ENCODE results near the gene AK1. TPM values are rescaled to one million over a fixed set of nuclear protein-coding genes. Genes with fewer than 3 reads are reported as not detected.

AK1 gene
- total RNA-seq, 2 donors from 2014 or later, result 19.0 to 22.8 TPM

DNA sequence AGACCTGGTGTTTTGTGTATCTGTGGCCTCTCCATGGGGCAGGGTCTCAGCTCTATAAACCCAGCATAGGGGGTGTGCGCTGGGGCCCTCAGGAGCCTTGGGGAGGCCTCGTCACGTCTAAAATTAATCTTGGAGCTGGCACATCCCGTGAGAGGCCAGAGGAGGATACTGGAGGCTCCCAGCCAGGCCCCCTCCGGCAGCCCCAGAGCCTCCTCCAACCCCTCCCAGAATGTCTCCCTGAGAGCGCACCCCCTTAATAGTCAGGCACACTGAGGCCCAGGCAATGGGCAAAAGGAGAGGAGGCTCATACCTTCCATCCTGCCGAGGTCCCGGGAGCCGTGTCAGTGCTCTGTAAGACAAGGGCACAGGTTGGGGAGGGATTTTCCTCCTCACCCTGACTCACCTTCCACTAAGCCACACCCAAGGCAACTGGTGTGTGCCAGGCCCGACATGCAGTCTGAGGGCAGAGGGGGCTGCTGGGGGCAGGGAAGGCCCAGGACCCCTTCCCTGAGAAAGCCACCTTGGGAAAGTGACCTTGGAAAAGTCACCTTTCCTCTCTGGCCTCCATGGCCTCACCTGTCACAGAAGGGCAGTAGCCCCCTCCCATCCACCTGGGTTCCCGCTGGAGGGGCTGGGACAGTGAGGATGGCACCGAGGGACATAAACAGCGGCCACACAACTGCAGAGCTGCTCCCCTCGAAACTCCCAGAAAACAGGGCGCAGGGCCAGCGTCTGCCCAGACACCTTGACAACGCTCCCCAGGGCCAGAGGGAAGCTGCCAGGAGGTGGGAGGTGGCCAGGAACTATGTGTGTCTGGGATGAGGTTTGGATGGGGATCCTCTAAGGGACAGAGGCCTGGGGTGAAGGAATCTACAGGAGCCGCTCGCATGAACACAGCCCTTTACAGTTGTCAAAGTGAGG, 2.9 kb downstream of the AK1 start:
- Mint-ChIP-seq H3K9me3 (no peaks in the 10 kb centered on the region), H3K4me1 (peaks cover 11% of the 10 kb centered on the region), H3K27me3 (ENCODE audit: insufficient read depth) (no peaks in the 10 kb centered on the region), H3K36me3 (ENCODE audit: low read depth) (no peaks in the 10 kb centered on the region), H3K4me3 (no peak overlapping the region), H3K27ac (no peak overlapping the region)
- H3K36me3 ChIP-seq (ENCODE audit: control insufficient read depth, insufficient read depth, low read length), result no peaks in the 10 kb centered on the region
- TF ChIP-seq, protein P1, sequence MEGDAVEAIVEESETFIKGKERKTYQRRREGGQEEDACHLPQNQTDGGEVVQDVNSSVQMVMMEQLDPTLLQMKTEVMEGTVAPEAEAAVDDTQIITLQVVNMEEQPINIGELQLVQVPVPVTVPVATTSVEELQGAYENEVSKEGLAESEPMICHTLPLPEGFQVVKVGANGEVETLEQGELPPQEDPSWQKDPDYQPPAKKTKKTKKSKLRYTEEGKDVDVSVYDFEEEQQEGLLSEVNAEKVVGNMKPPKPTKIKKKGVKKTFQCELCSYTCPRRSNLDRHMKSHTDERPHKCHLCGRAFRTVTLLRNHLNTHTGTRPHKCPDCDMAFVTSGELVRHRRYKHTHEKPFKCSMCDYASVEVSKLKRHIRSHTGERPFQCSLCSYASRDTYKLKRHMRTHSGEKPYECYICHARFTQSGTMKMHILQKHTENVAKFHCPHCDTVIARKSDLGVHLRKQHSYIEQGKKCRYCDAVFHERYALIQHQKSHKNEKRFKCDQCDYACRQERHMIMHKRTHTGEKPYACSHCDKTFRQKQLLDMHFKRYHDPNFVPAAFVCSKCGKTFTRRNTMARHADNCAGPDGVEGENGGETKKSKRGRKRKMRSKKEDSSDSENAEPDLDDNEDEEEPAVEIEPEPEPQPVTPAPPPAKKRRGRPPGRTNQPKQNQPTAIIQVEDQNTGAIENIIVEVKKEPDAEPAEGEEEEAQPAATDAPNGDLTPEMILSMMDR (conservative IDR thresholded peaks at IDR 0.05), result no peak
- no peak overlapping the region for H3K27ac ChIP-seq (ENCODE audit: low read depth, low read length)
- 93 to 100% methylated on average over 2 to 19 of the region's 19 CpGs for WGBS, 2 experiments (ENCODE audit: insufficient coverage in 1 of 2, insufficient read length in 1 of 2)
- no peak overlapping the region for H3K9ac ChIP-seq (ENCODE audit: extremely low read depth, low read length, poor library complexity, severe bottlenecking)
- H3K4me3 ChIP-seq (ENCODE audit: low read length), result no peak overlapping the region
- no peaks in the 10 kb centered on the region for H3K9me3 ChIP-seq (ENCODE audit: control insufficient read depth, low read length)
- no peaks in the 10 kb centered on the region for H3K27me3 ChIP-seq (ENCODE audit: control insufficient read depth, insufficient read depth, low read length, poor library complexity, severe bottlenecking)
- DNase-seq, result no peak
- peaks cover 8% of the 10 kb centered on the region for H3K4me1 ChIP-seq (ENCODE audit: control insufficient read depth, insufficient read depth, low read length)

DNA sequence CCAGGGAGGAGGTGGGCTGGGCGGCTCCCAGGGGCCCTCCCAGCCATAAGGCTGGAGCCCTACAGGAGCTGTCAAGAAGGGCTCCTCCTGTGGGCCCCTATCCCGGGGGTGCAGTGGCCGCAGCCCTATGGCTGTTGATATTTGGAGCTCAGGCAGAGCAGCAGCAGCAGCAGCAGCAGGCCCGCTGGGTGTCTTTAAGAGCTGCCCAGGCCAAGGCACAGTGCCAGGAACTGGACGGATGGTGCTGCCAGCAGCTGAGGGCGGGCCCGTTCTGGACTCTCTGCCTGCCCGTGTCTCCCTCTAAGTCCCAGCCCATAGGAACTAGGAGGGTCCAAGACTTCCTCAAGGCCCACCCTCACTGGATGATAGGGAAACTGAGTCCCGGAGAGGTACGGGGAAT, 3.6 kb downstream of the AK1 start:
- Mint-ChIP-seq H3K9me3 (no peaks in the 10 kb centered on the region), H3K27ac (no peak overlapping the region), H3K36me3 (ENCODE audit: low read depth) (no peaks in the 10 kb centered on the region), H3K4me3 (no peak overlapping the region), H3K27me3 (ENCODE audit: insufficient read depth) (no peaks in the 10 kb centered on the region), H3K4me1 (peaks cover 11% of the 10 kb centered on the region)
- peak overlapping the region; percentile 74 for H3K27ac ChIP-seq (ENCODE audit: low read depth, low read length)
- DNase-seq, result peak; percentile 38
- H3K27me3 ChIP-seq (ENCODE audit: control insufficient read depth, insufficient read depth, low read length, poor library complexity, severe bottlenecking), result no peaks in the 10 kb centered on the region
- H3K4me1 ChIP-seq (ENCODE audit: control insufficient read depth, insufficient read depth, low read length), result peaks cover 8% of the 10 kb centered on the region
- no peak overlapping the region for H3K9ac ChIP-seq (ENCODE audit: extremely low read depth, low read length, poor library complexity, severe bottlenecking)
- WGBS, 2 experiments (ENCODE audit: insufficient coverage in 1 of 2, insufficient read length in 1 of 2), result 78 to 92% methylated on average over 4 to 10 of the region's 10 CpGs
- TF ChIP-seq, protein P1 (conservative IDR thresholded peaks at IDR 0.05), result no peak
- no peak overlapping the region for H3K4me3 ChIP-seq (ENCODE audit: low read length)
- H3K9me3 ChIP-seq (ENCODE audit: control insufficient read depth, low read length), result no peaks in the 10 kb centered on the region
- H3K36me3 ChIP-seq (ENCODE audit: control insufficient read depth, insufficient read depth, low read length), result no peaks in the 10 kb centered on the region

DNA sequence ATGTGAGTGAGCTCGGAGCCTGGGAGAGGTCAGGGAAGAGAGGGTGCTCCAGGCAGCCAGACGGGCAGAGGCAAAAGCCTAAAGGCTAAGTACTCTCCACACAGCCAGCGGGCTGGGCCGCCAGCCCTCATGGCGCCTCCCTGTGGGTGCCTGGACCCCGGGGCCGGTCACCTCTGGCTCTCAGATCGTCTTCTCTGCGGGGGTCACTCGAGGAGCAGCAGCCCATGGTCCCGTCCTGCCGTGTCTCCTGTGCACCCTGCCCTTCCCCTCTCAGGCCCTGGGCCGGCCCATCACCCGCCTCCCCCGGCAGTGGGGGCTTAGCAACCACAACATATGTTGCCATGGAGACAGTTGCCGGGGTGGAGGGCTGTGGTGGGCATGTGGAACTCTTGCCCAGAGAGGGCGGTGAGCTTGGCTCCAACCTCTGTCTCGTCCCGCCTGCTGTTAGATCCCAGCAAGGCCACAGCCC, 4.2 kb downstream of the AK1 start:
- H3K4me1 Mint-ChIP-seq, result peaks cover 8% of the 10 kb centered on the region
- H3K27ac ChIP-seq (ENCODE audit: low read depth, low read length), result peak overlapping the region; percentile 74
- no peaks in the 10 kb centered on the region for H3K9me3 Mint-ChIP-seq
- H3K4me3 ChIP-seq (ENCODE audit: low read length), result no peak overlapping the region
- H3K27ac Mint-ChIP-seq, result no peak overlapping the region
- WGBS, 2 experiments (ENCODE audit: insufficient coverage in 1 of 2, insufficient read length in 1 of 2), result 72 to 87% methylated on average over 2 to 19 of the region's 19 CpGs
- H3K36me3 ChIP-seq (ENCODE audit: control insufficient read depth, insufficient read depth, low read length), result no peaks in the 10 kb centered on the region
- no peaks in the 10 kb centered on the region for H3K9me3 ChIP-seq (ENCODE audit: control insufficient read depth, low read length)
- no peaks in the 10 kb centered on the region for H3K27me3 Mint-ChIP-seq (ENCODE audit: insufficient read depth)
- H3K36me3 Mint-ChIP-seq (ENCODE audit: low read depth), result no peaks in the 10 kb centered on the region
- TF ChIP-seq, protein P1 (conservative IDR thresholded peaks at IDR 0.05), result no peak
- peaks cover 8% of the 10 kb centered on the region for H3K4me1 ChIP-seq (ENCODE audit: control insufficient read depth, insufficient read depth, low read length)
- no peaks in the 10 kb centered on the region for H3K27me3 ChIP-seq (ENCODE audit: control insufficient read depth, insufficient read depth, low read length, poor library complexity, severe bottlenecking)
- no peak overlapping the region for H3K9ac ChIP-seq (ENCODE audit: extremely low read depth, low read length, poor library complexity, severe bottlenecking)
- peak; percentile 44 for DNase-seq
- H3K4me3 Mint-ChIP-seq, result no peak overlapping the region

Data from endodermal cell (in vitro differentiated cells).